B cell (primary cell): ENCODE measurements around the gene TLCD3B. TPM values are rescaled to one million over a fixed set of nuclear protein-coding genes. Genes with fewer than 3 reads are reported as not detected.

Experiments
- ATAC-seq: fragments of 200-7000 bp; cut with Tn5 transposase; one replicate; pipeline ENCODE4 v1.10.0; 2021; ENCODE audit warnings: low read depth, mild to moderate bottlenecking, moderate number of reproducible peaks, moderate library complexity
- CTCF ChIA-PET: fragments of 350-600 bp; sonication (Branson Sonifier 250); formaldehyde crosslinking; loops from one replicate; lab custom pipeline; 2021; ENCODE audit warnings: antibody characterized with exemption, inconsistent platforms; lab: Charles Lee
- POLR2A ChIA-PET: fragments of 350-600 bp; sonication (Branson Sonifier 250); formaldehyde crosslinking; loops from one replicate; lab custom pipeline; 2021; ENCODE audit warnings: antibody characterized with exemption; lab: Charles Lee
- DNase-seq: peaks from one replicate; pipeline ENCODE4 v3.0.0; 2013
- H2AFZ ChIP-seq: 2 replicates; pipeline ENCODE4 v1.6.1; 2012; ENCODE audit warnings: mild to moderate bottlenecking, low read depth, low read length; ENCODE audit not compliant: insufficient read depth, poor library complexity, severe bottlenecking
- H3K27ac ChIP-seq, 2 donors: 1 replicate in 1 of 2; 2 replicates in 1 of 2; pipeline ENCODE4 v1.5.1; 2012 to 2013; ENCODE audit warnings: low read length in 2 of 2, mild to moderate bottlenecking in 2 of 2, moderate library complexity in 1 of 2
- H3K27me3 ChIP-seq, 4 experiments: fragments of 200-600 bp in 1 of 4; sonication (generic) in 1 of 4; replicated peaks in 1 of 4; 1 replicate in 2 of 4; 2 replicates in 2 of 4; pipeline versions ENCODE4 v1.6.1 to v1.7.0; 2013 to 2016; ENCODE audit warnings: low read length in 3 of 4, mild to moderate bottlenecking in 2 of 4, mixed read lengths in 1 of 4, moderate library complexity in 1 of 4; ENCODE audit not compliant: insufficient read depth in 4 of 4, control insufficient read depth in 3 of 4; ENCODE audit errors: control extremely low read depth in 1 of 4
- H3K36me3 ChIP-seq, 2 experiments: replicated peaks in 1 of 2; 1 replicate in 1 of 2; 2 replicates in 1 of 2; pipeline versions ENCODE4 v1.6.1 to v1.7.1; 2013; ENCODE audit warnings: low read length in 1 of 2; ENCODE audit not compliant: insufficient read depth in 2 of 2, control insufficient read depth in 1 of 2; ENCODE audit errors: control extremely low read depth in 1 of 2, extremely low read depth in 1 of 2
- H3K4me1 ChIP-seq, 2 donors: fragments of 200-600 bp in 1 of 2; sonication (generic) in 1 of 2; 1 replicate in 1 of 2; 2 replicates in 1 of 2; pipeline versions ENCODE4 v1.5.1 to v1.6.1; 2013 to 2017; ENCODE audit warnings: low read length in 2 of 2; ENCODE audit not compliant: control insufficient read depth in 2 of 2, insufficient read depth in 2 of 2
- H3K4me2 ChIP-seq: replicated peaks from 2 replicates; pipeline ENCODE3; 2012; ENCODE audit warnings: mild to moderate bottlenecking, low read depth, low read length; ENCODE audit not compliant: poor library complexity, severe bottlenecking
- H3K4me3 ChIP-seq, 5 experiments: fragments of 200-600 bp in 1 of 5; sonication (generic) in 1 of 5; 1 replicate in 3 of 5; 2 replicates in 2 of 5; pipeline versions ENCODE4 v1.5.1 to v1.7.0; 2011 to 2016; ENCODE audit warnings: low read length in 4 of 5, mild to moderate bottlenecking in 4 of 5, low read depth in 2 of 5, control low read depth in 1 of 5, moderate library complexity in 1 of 5; ENCODE audit not compliant: insufficient read depth in 1 of 5; ENCODE audit errors: control extremely low read depth in 1 of 5, extremely low read depth in 1 of 5
- H3K79me2 ChIP-seq: fragments of 200-600 bp; sonication (generic); one replicate; pipeline ENCODE4 v1.6.0; 2016; ENCODE audit warnings: low read length; ENCODE audit not compliant: control insufficient read depth, insufficient read depth
- H3K9ac ChIP-seq: fragments of 200-600 bp; sonication (generic); 2 replicates; pipeline ENCODE4 v1.6.1; 2017; ENCODE audit warnings: mild to moderate bottlenecking, low read length, moderate library complexity
- H3K9me3 ChIP-seq, 3 donors: one replicate each; pipeline versions ENCODE4 v1.6.1 to v1.7.1; 2013; ENCODE audit warnings: low read length in 2 of 3; ENCODE audit not compliant: control insufficient read depth in 2 of 3, insufficient read depth in 1 of 3; ENCODE audit errors: control extremely low read depth in 1 of 3
- H4K20me1 ChIP-seq: 2 replicates; pipeline ENCODE4 v1.6.0; 2012; ENCODE audit warnings: mild to moderate bottlenecking, low read length; ENCODE audit not compliant: insufficient read depth, control insufficient read depth, poor library complexity, severe bottlenecking
- H3K27ac Mint-ChIP-seq: one replicate; pipeline ENCODE4 v1.8.0; 2021; ENCODE audit warnings: mixed read lengths
- H3K27me3 Mint-ChIP-seq: one replicate; pipeline ENCODE4 v1.8.0; 2021; ENCODE audit warnings: mixed read lengths
- H3K4me1 Mint-ChIP-seq: one replicate; pipeline ENCODE4 v1.8.0; 2021; ENCODE audit warnings: mixed read lengths
- H3K4me3 Mint-ChIP-seq: one replicate; pipeline ENCODE4 v1.8.0; 2021; ENCODE audit warnings: mixed read lengths
- H3K9me3 Mint-ChIP-seq: one replicate; pipeline ENCODE4 v1.8.0; 2022; ENCODE audit warnings: mixed read lengths; ENCODE audit not compliant: insufficient read depth
- EZH2 ChIP-seq: IDR thresholded peaks from 2 replicates; pipeline ENCODE4 v1.6.1; 2012; ENCODE audit warnings: borderline replicate concordance, low read depth, mild to moderate bottlenecking, moderate library complexity, low read length; ENCODE audit not compliant: insufficient read depth, poor library complexity, severe bottlenecking
- WGBS: methylation state at CpG from one replicate; pipeline ENCODE4 v1.1.5; 2013; ENCODE audit warnings: missing lambda C conversion rate; ENCODE audit not compliant: insufficient coverage; 5-methylcytosine and 5-hydroxymethylcytosine counted together
- intact Hi-C: fragments of 100-400 bp; cut with micrococcal nuclease; formaldehyde crosslinking; loops from one replicate; pipeline ENCODE4 v1.10.0; 2022
- polyA plus RNA-seq: library from polyadenylated mRNA; depleted of rRNA; stranded (reverse); fragments of >200 nt; gene quantifications from 2 replicates; pipeline ENCODE4 v1.2.3, GENCODE V29; 2012
- total RNA-seq, 2 donors: library from RNA; stranded (reverse); fragments of 120-200 nt in 1 of 2; gene quantifications; 1 replicate in 1 of 2; 2 replicates in 1 of 2; pipeline versions ENCODE4 v1.2.3 to v1.2.4, GENCODE V29; 2013 to 2022
- TF ChIP-seq, protein P1 (sequence below): fragments of 200-600 bp; IDR thresholded peaks from one replicate; pipeline ENCODE4 v1.8.0; 2022; ENCODE audit warnings: antibody characterized with exemption, mild to moderate bottlenecking

The TLCD3B gene
- total and polyA plus RNA-seq, 2 donors (not counting 1 experiment from before 2014, with no cell fraction given), result not detected

DNA sequence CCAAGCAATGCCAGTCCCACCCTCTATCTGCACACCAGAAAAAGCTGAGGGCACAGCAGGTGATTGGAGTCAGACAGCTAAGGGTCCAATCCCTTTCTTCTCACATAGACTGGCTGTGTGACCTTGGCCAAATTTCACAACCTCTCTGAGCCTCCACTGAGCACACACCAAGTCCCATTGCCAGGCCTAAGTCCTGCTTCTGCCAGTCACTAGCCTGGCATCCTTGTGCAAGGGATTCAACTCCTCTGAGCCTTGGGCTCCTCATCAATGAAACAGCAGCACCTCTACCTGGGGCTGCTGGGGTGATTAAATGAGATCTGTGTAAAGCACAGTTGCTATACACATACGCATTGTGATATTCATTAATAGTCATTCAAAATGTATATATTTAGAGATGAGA is 15.5 kb upstream of the TLCD3B start:
- Histone ChIP-seq H2AFZ (no peak overlapping the region), H3K27ac (no peak overlapping the region), H3K36me3 (no peaks in the 10 kb centered on the region), H3K4me2 (no peak overlapping the region), H3K27me3 (peaks cover 0 to 5% (median 0%) of the 10 kb centered on the region in 4 experiments), H3K9me3 (no peaks in the 10 kb centered on the region), H3K9ac (no peak overlapping the region), H3K79me2 (no peaks in the 10 kb centered on the region), H3K4me3 (no peak overlapping the region), H3K4me1 (no peaks in the 10 kb centered on the region), H4K20me1 (no peaks in the 10 kb centered on the region)
- H3K27me3 Mint-ChIP-seq, result peaks cover 7% of the 10 kb centered on the region
- intact Hi-C loops, result no loop called here
- no peak for TF ChIP-seq EZH2
- TF ChIP-seq, protein P1, sequence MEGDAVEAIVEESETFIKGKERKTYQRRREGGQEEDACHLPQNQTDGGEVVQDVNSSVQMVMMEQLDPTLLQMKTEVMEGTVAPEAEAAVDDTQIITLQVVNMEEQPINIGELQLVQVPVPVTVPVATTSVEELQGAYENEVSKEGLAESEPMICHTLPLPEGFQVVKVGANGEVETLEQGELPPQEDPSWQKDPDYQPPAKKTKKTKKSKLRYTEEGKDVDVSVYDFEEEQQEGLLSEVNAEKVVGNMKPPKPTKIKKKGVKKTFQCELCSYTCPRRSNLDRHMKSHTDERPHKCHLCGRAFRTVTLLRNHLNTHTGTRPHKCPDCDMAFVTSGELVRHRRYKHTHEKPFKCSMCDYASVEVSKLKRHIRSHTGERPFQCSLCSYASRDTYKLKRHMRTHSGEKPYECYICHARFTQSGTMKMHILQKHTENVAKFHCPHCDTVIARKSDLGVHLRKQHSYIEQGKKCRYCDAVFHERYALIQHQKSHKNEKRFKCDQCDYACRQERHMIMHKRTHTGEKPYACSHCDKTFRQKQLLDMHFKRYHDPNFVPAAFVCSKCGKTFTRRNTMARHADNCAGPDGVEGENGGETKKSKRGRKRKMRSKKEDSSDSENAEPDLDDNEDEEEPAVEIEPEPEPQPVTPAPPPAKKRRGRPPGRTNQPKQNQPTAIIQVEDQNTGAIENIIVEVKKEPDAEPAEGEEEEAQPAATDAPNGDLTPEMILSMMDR, result no peak
- no peak overlapping the region for H3K4me3 Mint-ChIP-seq
- ChIA-PET CTCF (no interaction called here), POLR2A (no interaction called here)
- no peaks in the 10 kb centered on the region for H3K4me1 Mint-ChIP-seq
- no peak overlapping the region for H3K27ac Mint-ChIP-seq
- H3K9me3 Mint-ChIP-seq, result no peaks in the 10 kb centered on the region
- DNase-seq (no peak), ATAC-seq (no peak)
- no CpG with 5 or more reads among the region's 1 CpG for WGBS

DNA sequence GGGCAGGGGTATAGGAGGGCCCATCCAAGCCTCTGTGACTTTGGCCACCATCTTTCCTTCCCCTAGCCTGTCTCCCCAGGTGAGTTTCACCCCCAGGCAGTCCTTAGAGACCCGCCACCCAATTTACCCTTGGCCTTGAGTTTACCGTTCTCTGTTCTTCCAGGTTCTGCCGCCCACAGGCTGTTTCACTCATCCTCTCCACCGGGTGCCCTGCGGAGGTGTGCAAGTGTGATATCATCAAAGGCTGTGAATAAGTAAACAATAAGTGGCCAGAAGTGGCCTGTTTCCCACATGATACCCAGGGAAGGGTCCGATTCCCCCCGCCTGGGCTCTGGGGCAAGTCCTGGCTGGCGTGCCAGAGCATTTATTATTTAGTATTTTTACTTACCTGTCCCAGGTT is 15.1 kb upstream of the TLCD3B start:
- no peaks in the 10 kb centered on the region for H3K79me2 ChIP-seq
- H3K9me3 Mint-ChIP-seq, result no peaks in the 10 kb centered on the region
- ChIA-PET CTCF (no interaction called here), POLR2A (no interaction called here)
- H3K27me3 Mint-ChIP-seq, result peaks cover 7% of the 10 kb centered on the region
- H3K4me1 Mint-ChIP-seq, result no peaks in the 10 kb centered on the region
- no peaks in the 10 kb centered on the region for H3K36me3 ChIP-seq
- H3K27ac ChIP-seq, result no peak overlapping the region
- no peak overlapping the region for H2AFZ ChIP-seq
- no peak overlapping the region for H3K4me2 ChIP-seq
- peaks cover 0 to 5% (median 0%) of the 10 kb centered on the region in 4 experiments for H3K27me3 ChIP-seq
- H3K4me3 ChIP-seq, result no peak overlapping the region
- H4K20me1 ChIP-seq, result no peaks in the 10 kb centered on the region
- DNase-seq (no peak), ATAC-seq (no peak)
- no peaks in the 10 kb centered on the region for H3K4me1 ChIP-seq
- TF ChIP-seq, protein P1, result no peak
- TF ChIP-seq EZH2, result no peak
- H3K27ac Mint-ChIP-seq, result no peak overlapping the region
- H3K9me3 ChIP-seq, result no peaks in the 10 kb centered on the region
- WGBS, result 86% methylated on average over 8 of the region's 8 CpGs
- H3K4me3 Mint-ChIP-seq, result no peak overlapping the region
- no peak overlapping the region for H3K9ac ChIP-seq
- intact Hi-C loops, result no loop called here
